ENCODE results near the gene SLC34A3.

GRCh38 chr9:137206602-137207001 lies 24.1 kb upstream of the SLC34A3 start:
- no peak for TF ChIP-seq CTCF (IDR thresholded peaks at IDR 0.05; ENCODE audit: extremely low read depth in 1 of 2, insufficient read depth in 1 of 2, low read depth in 1 of 2, low read length in 2 of 2)
- TF ChIP-seq EZH2 (IDR thresholded peaks at IDR 0.05; ENCODE audit: borderline replicate concordance, low read depth, low read length, severe bottlenecking), result no peak
- no peak for TF ChIP-seq GATA2 (IDR thresholded peaks at IDR 0.05; ENCODE audit: insufficient read depth, insufficient read length, low read depth, low read length)
- no peak for TF ChIP-seq POLR2AphosphoS5 (IDR thresholded peaks at IDR 0.05; ENCODE audit: insufficient read depth, low read depth, low read length)
- TF ChIP-seq MAX (IDR thresholded peaks at IDR 0.05; ENCODE audit: insufficient read depth, insufficient read length), result no peak
- no peak for TF ChIP-seq FOS (IDR thresholded peaks at IDR 0.05; ENCODE audit: borderline replicate concordance, insufficient read depth, low read length)
- TF ChIP-seq POLR2A (IDR thresholded peaks at IDR 0.05; ENCODE audit: low read depth, low read length), result no peak
